ENCODE data around the gene MAN1B1.

DNA sequence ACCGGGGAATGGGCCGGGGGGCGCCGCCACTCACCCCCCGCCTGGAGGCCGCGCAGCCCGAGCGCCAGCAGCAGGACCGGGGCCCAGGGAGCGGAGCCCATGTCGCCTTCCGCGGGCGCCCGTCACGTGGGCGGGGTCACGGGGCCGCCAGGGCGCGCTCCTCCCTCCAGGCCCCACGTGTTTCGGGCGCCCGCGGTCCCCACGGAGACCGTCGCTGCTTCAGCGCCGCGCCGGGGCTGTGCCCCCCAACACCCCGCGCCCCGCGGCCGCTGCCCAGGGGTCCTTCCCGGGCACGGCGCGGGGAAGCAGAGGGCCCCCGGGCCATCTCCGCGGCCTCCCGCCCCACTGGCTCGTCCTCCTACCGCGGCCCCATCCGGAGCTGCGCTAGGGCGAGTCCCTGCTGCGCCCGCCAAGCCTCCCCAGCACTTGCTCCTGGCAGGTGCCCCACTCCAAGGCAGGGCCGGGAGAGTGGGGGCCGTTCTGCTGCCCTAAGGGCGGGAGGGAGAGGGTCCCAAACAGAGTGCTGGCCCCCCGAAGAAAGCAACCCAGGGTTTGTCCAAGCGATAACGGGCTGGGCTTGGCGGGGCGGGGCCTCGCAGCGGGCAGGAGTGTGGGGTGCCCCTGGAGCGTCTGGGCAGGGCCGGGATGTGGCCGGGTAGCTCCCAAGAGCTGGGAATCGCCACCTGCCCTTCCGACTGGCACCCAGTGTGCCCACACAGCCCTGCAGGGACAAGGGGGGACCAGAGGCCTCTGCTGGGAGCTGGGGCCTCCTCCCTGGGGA, 28.0 kb downstream of the MAN1B1 start, which contains the start of gene DPP7:
- TF ChIP-seq CTCF (IDR thresholded peaks at IDR 0.05) (no peak), POLR2A (IDR thresholded peaks at IDR 0.05) (no peak), POLR2AphosphoS5 (IDR thresholded peaks at IDR 0.05) (no peak), EP300 (IDR thresholded peaks at IDR 0.05) (no peak)
